Lung (tissue), 12 donors: ENCODE measurements around the gene TFCP2. TPM values are rescaled to one million over a fixed set of nuclear protein-coding genes. Genes with fewer than 3 reads are reported as not detected.
A peak's percentile ranks its signal among the peaks of the same experiment; 100 is the strongest.

Experiments
- ATAC-seq: fragments of 200-7000 bp; cut with Tn5 transposase; one replicate; pipeline ENCODE4 v1.9.1; 2020; ENCODE audit warnings: moderate number of reproducible peaks; ENCODE audit not compliant: insufficient read depth, low FRiP score
- DNase-seq, 3 donors: peaks; one replicate each; pipeline ENCODE4 v3.0.0-alpha.2; 2013 to 2017
- H3K27ac ChIP-seq, 2 donors: one replicate each; pipeline ENCODE4 v1.5.1; 2013; ENCODE audit warnings: mild to moderate bottlenecking in 2 of 2, moderate library complexity in 2 of 2, control low read depth in 1 of 2, inconsistent platforms in 1 of 2, low read depth in 1 of 2, low read length in 1 of 2
- H3K27me3 ChIP-seq, 3 donors: one replicate each; pipeline ENCODE4 v1.5.1; 2013; ENCODE audit warnings: low read length in 2 of 3; ENCODE audit not compliant: control insufficient read depth in 3 of 3, insufficient read depth in 3 of 3
- H3K36me3 ChIP-seq, 4 donors: one replicate each; pipeline ENCODE4 v1.5.1; 2013; ENCODE audit warnings: low read length in 4 of 4, mild to moderate bottlenecking in 1 of 4, moderate library complexity in 1 of 4; ENCODE audit not compliant: control insufficient read depth in 4 of 4, insufficient read depth in 4 of 4
- H3K4me1 ChIP-seq, 5 donors: one replicate each; pipeline ENCODE4 v1.5.1; 2013; ENCODE audit warnings: low read length in 5 of 5, mild to moderate bottlenecking in 2 of 5, moderate library complexity in 1 of 5; ENCODE audit not compliant: control insufficient read depth in 5 of 5, insufficient read depth in 5 of 5
- H3K4me3 ChIP-seq: one replicate; pipeline ENCODE4 v1.5.1; 2013; ENCODE audit warnings: mild to moderate bottlenecking, control low read depth, moderate library complexity
- H3K9ac ChIP-seq, 2 donors: one replicate each; pipeline ENCODE4 v1.5.1; 2013; ENCODE audit warnings: low read length in 2 of 2, control low read depth in 1 of 2; ENCODE audit not compliant: insufficient read depth in 1 of 2
- H3K9me3 ChIP-seq, 4 donors: one replicate each; pipeline ENCODE4 v1.5.1; 2013; ENCODE audit warnings: low read length in 3 of 4, mild to moderate bottlenecking in 1 of 4, moderate library complexity in 1 of 4; ENCODE audit not compliant: control insufficient read depth in 4 of 4, insufficient read depth in 3 of 4
- CTCF ChIP-seq: IDR thresholded peaks from 2 replicates; pipeline ENCODE4 v1.5.1; 2012; ENCODE audit warnings: mild to moderate bottlenecking; ENCODE audit errors: control extremely low read depth, extremely low read depth
- WGBS, 2 donors: extraction: QIAGEN DNeasy Blood & Tissue Kit; methylation state at CpG; one replicate each; pipeline ENCODE4 v1.1.7; 2013; 5-methylcytosine and 5-hydroxymethylcytosine counted together
- polyA plus RNA-seq, 2 donors: library from polyadenylated mRNA; stranded (reverse); fragments of 200-250 nt; gene quantifications; one replicate each; pipeline ENCODE4 v1.2.1, GENCODE V29; 2013
- total RNA-seq, 2 donors: library from RNA; depleted of rRNA in 1 of 2; stranded (reverse); fragments of >200 nt in 1 of 2; gene quantifications; one replicate each; pipeline ENCODE4 v1.2.1, GENCODE V29; 2014 to 2021
- donor health status: control.
- donor health status: control.
- donor health status: Bipolar disorder and iron deficiency.
- donor health status: healthy.
- donor health status: DM: yes; HTN: yes; CAD: no.

The TFCP2 gene
- total and polyA plus RNA-seq, 4 donors = 9.6 to 27.5 (median 19.0) TPM

GRCh38 chr12:51131745-51132521, 41.0 kb downstream of the TFCP2 start:
- WGBS, 2 donors = 86 to 92% methylated on average over 5 of the region's 5 CpGs
- Histone ChIP-seq H3K27me3 (no peaks in the 10 kb centered on the region), H3K9me3 (no peaks in the 10 kb centered on the region), H3K27ac (no peak overlapping the region), H3K4me3 (no peak overlapping the region), H3K36me3 (peaks cover 0 to 3% (median 1%) of the 10 kb centered on the region in 4 donors), H3K9ac (no peak overlapping the region), H3K4me1 (no peaks in the 10 kb centered on the region)
- ATAC-seq = no peak
- TF ChIP-seq CTCF = no peak
- no peak for DNase-seq

DNA sequence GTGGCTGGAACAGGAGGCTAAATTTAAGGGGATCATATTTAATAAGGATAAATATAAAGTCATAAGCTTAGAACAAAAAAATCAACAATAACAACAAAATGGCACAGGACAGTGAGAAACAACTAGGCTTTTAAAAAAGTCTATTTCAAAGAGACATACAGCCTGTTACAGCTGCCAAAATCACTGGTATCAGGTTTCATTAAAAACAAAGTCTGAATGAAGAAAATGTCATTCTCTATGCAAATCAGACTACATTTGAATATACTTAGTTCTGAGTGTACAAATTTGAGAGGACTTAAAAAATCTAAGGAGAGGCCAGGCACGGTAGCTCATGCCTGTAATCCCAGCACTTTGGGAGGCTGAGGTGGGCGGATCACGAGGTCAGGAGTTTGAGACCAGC, 44.0 kb downstream of the TFCP2 start:
- H3K4me3 ChIP-seq = no peak overlapping the region
- H3K27ac ChIP-seq = no peak overlapping the region
- ATAC-seq (no peak), DNase-seq (peak in 1 of 3 donors; percentile 14)
- H3K4me1 ChIP-seq = no peaks in the 10 kb centered on the region
- H3K9ac ChIP-seq = no peak overlapping the region
- TF ChIP-seq CTCF = no peak
- no peaks in the 10 kb centered on the region for H3K27me3 ChIP-seq
- H3K9me3 ChIP-seq = no peaks in the 10 kb centered on the region
- 76 to 88% methylated on average over 3 of the region's 3 CpGs for WGBS, 2 donors
- H3K36me3 ChIP-seq = peaks cover 0 to 10% (median 3%) of the 10 kb centered on the region in 4 donors

GRCh38 chr12:51127050-51127729, 45.7 kb downstream of the TFCP2 start:
- no peak for ATAC-seq
- H3K27ac ChIP-seq = no peak overlapping the region
- H3K27me3 ChIP-seq = no peaks in the 10 kb centered on the region

More at GRCh38 chr12:51127050-51127729, 45.7 kb downstream of the TFCP2 start:
- TF ChIP-seq CTCF = no peak
- Histone ChIP-seq H3K9ac (no peak overlapping the region), H3K9me3 (no peaks in the 10 kb centered on the region), H3K36me3 (peaks cover 0 to 9% (median 4%) of the 10 kb centered on the region in 4 donors), H3K4me1 (no peaks in the 10 kb centered on the region), H3K4me3 (no peak overlapping the region)
- WGBS, 2 donors = 95 to 96% methylated on average over 2 of the region's 2 CpGs
- no peak for DNase-seq
